Thyroid gland (tissue), 4 donors: ENCODE results near the gene TELO2.

ENCODE experiments used
- POLR2A ChIP-seq, 2 donors: fragments of 450-650 bp; IDR thresholded peaks; one replicate each; pipeline ENCODE4 v1.6.1; 2017; ENCODE audit warnings: antibody characterized with exemption in 2 of 2, mild to moderate bottlenecking in 2 of 2, moderate library complexity in 1 of 2
- TF ChIP-seq, protein P1 (sequence below), 6 experiments: fragments of 200-600 bp in 3 of 6; fragments of 450-650 bp in 3 of 6; sonication (generic) in 3 of 6; IDR thresholded peaks; one replicate each; pipeline ENCODE4 v1.5.1; 2016 to 2019; ENCODE audit warnings: antibody characterized with exemption in 6 of 6, mild to moderate bottlenecking in 2 of 6, inconsistent platforms in 1 of 6, moderate library complexity in 1 of 6

DNA sequence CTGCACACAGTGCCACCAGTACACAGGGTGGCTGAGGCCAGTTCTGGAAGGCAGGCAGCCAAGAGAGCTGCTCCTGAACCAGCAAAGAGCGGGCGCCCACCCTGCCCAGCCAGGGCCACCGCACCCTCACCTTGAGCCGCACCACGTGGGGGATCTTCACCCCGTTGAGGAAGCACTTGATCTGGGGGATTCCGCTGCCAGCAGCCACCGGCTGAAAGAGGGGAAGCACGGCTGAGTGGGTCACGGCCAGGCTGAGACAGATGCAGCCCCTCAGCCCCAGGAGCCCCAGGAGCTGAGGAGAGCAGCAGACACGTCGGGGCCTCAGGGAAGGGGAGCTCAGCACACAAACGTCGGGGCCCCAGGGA, 34.2 kb upstream of the TELO2 start:
- TF ChIP-seq, protein P1, sequence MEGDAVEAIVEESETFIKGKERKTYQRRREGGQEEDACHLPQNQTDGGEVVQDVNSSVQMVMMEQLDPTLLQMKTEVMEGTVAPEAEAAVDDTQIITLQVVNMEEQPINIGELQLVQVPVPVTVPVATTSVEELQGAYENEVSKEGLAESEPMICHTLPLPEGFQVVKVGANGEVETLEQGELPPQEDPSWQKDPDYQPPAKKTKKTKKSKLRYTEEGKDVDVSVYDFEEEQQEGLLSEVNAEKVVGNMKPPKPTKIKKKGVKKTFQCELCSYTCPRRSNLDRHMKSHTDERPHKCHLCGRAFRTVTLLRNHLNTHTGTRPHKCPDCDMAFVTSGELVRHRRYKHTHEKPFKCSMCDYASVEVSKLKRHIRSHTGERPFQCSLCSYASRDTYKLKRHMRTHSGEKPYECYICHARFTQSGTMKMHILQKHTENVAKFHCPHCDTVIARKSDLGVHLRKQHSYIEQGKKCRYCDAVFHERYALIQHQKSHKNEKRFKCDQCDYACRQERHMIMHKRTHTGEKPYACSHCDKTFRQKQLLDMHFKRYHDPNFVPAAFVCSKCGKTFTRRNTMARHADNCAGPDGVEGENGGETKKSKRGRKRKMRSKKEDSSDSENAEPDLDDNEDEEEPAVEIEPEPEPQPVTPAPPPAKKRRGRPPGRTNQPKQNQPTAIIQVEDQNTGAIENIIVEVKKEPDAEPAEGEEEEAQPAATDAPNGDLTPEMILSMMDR (IDR thresholded peaks at IDR 0.05): no peak
- no peak for TF ChIP-seq POLR2A (IDR thresholded peaks at IDR 0.05)
